ENCODE results near the gene GLRA2. TPM values are rescaled to one million over a fixed set of nuclear protein-coding genes. Genes with fewer than 3 reads are reported as not detected.

The GLRA2 gene
- polyA plus RNA-seq, 1 experiment = not detected

DNA sequence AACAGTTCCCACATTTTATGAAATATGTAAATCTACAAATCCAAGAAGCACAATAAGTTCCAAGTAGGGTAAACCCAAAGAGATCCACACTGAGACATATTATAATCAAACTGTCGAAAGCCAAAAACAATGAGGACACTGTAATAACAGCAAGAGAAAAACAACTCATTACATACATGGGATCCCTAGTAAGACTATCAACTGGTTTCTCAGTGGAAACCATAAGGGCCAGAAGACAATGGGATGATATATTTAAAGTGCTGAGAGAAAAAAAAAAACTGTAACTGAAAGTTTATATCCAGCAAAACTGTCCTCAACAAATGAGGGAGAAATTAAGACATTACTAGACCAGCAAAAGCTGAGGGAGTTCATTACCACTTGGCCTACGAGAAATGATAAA, 34.7 kb downstream of the GLRA2 start:
- no peak overlapping the region for H3K4me3 ChIP-seq (ENCODE audit: low read depth, low read length)
- no peaks in the 10 kb centered on the region for H3K36me3 ChIP-seq (ENCODE audit: control insufficient read depth, insufficient read depth, low read length)
- H3K27me3 ChIP-seq (ENCODE audit: control insufficient read depth, insufficient read depth, low read length) = no peaks in the 10 kb centered on the region
- DNase-seq (ENCODE audit: low read depth) = no peak
- POLR2A ChIA-PET = no interaction called here
- CTCF ChIA-PET = interaction anchor here (0.7 kb wide), 1 partner anchor 432 kb away, joined by 4 read pairs; no protein-coding TSS in a partner anchor
- TF ChIP-seq, protein P1, sequence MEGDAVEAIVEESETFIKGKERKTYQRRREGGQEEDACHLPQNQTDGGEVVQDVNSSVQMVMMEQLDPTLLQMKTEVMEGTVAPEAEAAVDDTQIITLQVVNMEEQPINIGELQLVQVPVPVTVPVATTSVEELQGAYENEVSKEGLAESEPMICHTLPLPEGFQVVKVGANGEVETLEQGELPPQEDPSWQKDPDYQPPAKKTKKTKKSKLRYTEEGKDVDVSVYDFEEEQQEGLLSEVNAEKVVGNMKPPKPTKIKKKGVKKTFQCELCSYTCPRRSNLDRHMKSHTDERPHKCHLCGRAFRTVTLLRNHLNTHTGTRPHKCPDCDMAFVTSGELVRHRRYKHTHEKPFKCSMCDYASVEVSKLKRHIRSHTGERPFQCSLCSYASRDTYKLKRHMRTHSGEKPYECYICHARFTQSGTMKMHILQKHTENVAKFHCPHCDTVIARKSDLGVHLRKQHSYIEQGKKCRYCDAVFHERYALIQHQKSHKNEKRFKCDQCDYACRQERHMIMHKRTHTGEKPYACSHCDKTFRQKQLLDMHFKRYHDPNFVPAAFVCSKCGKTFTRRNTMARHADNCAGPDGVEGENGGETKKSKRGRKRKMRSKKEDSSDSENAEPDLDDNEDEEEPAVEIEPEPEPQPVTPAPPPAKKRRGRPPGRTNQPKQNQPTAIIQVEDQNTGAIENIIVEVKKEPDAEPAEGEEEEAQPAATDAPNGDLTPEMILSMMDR (IDR thresholded peaks at IDR 0.05; ENCODE audit: insufficient read depth, low read depth, low read length) = no peak

DNA sequence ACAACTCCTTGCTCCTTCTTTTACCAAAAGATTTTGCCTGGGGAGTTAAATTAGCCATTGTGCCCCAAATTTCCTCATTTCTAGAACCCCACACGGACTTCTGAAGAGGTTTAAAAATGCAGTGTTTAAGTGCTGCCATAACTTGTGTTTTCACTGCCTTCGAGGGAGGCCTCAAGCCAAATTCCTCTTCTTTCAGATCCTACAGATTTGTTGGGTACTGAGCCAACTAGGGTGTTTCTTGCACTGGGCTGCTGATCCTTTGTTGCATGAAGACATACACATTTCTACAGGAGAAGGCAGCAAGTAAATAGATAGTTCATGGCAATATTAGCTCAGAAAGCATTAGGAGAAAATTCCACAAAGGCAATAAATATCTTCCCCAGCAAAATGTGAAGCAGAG, 43.8 kb downstream of the GLRA2 start:
- Histone ChIP-seq H3K27me3 (ENCODE audit: control insufficient read depth, insufficient read depth, low read length) (no peaks in the 10 kb centered on the region), H3K36me3 (ENCODE audit: control insufficient read depth, insufficient read depth, low read length) (no peaks in the 10 kb centered on the region), H3K4me3 (ENCODE audit: low read depth, low read length) (no peak overlapping the region)
- POLR2A ChIA-PET = no interaction called here
- CTCF ChIA-PET = no interaction called here
- TF ChIP-seq, protein P1 (IDR thresholded peaks at IDR 0.05; ENCODE audit: insufficient read depth, low read depth, low read length) = no peak
- no peak for DNase-seq (ENCODE audit: low read depth)

DNA sequence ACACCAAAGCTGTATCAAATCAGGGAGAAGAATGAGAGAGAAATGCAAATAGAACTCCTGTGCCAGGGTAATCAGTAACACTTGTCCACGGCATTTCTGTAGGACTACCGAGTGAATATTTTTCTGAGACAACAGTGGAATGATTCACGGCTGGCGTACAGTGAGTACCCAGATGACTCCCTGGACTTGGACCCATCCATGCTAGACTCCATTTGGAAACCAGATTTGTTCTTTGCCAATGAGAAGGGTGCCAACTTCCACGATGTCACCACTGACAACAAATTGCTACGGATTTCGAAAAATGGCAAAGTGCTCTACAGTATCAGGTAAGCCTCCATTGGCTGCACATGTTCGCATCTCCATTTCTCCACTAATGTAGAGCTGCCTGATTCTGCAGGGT, 51.7 kb downstream of the GLRA2 start:
- TF ChIP-seq, protein P1 (IDR thresholded peaks at IDR 0.05; ENCODE audit: insufficient read depth, low read depth, low read length) = no peak
- DNase-seq (ENCODE audit: low read depth) = no peak
- ChIA-PET POLR2A (no interaction called here), CTCF (no interaction called here)
- Histone ChIP-seq H3K27me3 (ENCODE audit: control insufficient read depth, insufficient read depth, low read length) (no peaks in the 10 kb centered on the region), H3K36me3 (ENCODE audit: control insufficient read depth, insufficient read depth, low read length) (no peaks in the 10 kb centered on the region), H3K4me3 (ENCODE audit: low read depth, low read length) (no peak overlapping the region)

DNA sequence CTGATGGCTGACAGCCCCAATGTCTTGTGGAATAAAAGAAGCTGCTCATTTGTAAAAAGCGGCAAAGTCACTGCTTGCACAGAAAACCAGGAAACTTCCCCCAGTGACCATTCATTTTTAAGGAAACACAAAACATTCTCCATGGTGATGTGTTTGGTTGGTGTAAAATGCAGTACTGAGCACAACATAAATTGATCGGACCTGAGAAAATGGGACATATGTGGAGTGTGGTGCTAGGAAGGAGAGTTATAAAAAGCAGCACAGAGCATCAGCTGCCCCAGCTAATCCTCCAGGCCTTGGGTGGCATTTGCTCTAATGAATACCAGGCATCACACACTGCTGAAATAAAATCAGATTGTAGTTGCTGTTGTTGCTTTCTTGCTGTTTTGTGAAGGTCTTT, 55.2 kb downstream of the GLRA2 start:
- POLR2A ChIA-PET = no interaction called here
- no peak for DNase-seq (ENCODE audit: low read depth)
- no peaks in the 10 kb centered on the region for H3K27me3 ChIP-seq (ENCODE audit: control insufficient read depth, insufficient read depth, low read length)
- H3K4me3 ChIP-seq (ENCODE audit: low read depth, low read length) = no peak overlapping the region
- CTCF ChIA-PET = no interaction called here
- TF ChIP-seq, protein P1 (IDR thresholded peaks at IDR 0.05; ENCODE audit: insufficient read depth, low read depth, low read length) = no peak
- no peaks in the 10 kb centered on the region for H3K36me3 ChIP-seq (ENCODE audit: control insufficient read depth, insufficient read depth, low read length)

DNA sequence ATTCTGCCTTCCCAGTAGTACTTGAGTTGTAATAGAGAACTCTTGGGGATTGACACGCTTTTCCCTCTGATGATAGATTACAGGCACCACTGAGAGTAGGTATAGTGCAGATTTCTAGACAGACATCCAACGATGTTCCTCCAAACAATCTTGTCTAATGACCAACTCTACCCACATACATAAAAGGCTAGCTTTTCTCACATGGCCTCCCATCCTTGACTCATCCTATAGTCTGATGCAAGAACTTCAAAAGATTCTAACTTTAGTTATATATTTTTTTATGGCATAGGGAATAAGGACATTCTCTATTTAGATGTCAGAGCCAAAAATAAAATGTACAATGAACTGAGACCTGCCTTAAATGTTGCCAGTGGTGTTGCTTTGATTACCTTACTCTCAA, 60.9 kb downstream of the GLRA2 start:
- Histone ChIP-seq H3K27me3 (ENCODE audit: control insufficient read depth, insufficient read depth, low read length) (no peaks in the 10 kb centered on the region), H3K36me3 (ENCODE audit: control insufficient read depth, insufficient read depth, low read length) (no peaks in the 10 kb centered on the region), H3K4me3 (ENCODE audit: low read depth, low read length) (no peak overlapping the region)
- ChIA-PET POLR2A (no interaction called here), CTCF (no interaction called here)
- DNase-seq (ENCODE audit: low read depth) = no peak
- TF ChIP-seq, protein P1 (IDR thresholded peaks at IDR 0.05; ENCODE audit: insufficient read depth, low read depth, low read length) = no peak
